Erythroblast (primary cell): Measurements from ENCODE around the gene DLK2.

Experiments
- GATA1 ChIP-seq: IDR thresholded peaks from 2 replicates; pipeline ENCODE4 v1.6.1; 2011; ENCODE audit warnings: low read depth, mild to moderate bottlenecking, control low read depth, low read length, moderate library complexity
- POLR2A ChIP-seq: IDR thresholded peaks from 2 replicates; pipeline ENCODE4 v1.6.1; 2011; ENCODE audit warnings: mild to moderate bottlenecking, low read length

- no peak for TF ChIP-seq POLR2A
- TF ChIP-seq GATA1: no peak
These were observed 26.5 kb downstream of the DLK2 start for GRCh38 chr6:43428874-43429273.
